ENCODE data around the gene WRNIP1.

Gene WRNIP1

DNA sequence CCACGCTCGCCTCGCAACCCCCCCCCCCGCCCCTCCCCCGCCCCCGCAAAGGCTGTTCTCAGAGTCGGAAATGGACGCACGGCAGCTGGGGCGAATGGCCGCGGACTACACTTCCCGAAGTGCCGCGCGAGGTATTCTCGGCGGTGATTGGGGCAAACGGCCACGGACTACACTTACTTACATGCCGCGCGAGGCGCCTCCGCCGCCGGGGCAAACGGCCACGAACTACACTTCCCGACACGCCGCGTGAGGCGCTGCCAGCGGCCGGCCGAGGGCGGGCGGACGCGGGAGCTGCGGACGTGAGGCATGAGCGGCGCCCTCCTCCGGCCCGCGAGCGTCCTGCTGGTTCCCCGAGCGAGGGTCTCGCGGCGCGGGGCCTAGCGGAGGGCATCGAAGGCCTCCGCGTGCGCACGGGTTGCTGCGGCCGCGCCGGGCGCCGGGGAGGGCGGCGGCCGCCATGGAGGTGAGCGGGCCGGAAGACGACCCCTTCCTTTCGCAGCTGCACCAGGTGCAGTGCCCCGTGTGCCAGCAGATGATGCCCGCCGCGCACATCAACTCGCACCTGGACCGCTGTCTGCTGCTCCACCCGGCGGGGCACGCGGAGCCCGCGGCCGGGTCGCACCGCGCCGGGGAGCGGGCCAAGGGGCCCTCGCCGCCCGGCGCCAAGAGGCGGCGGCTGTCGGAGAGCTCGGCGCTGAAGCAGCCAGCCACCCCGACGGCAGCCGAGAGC, at the start of gene WRNIP1:
WRNIP1 (plus strand) TSS at position 228 of the 730 bp plus-strand sequence; CDS start at position 458, 230 bp downstream.
- DNase-seq, result peak; percentile 97
- in situ Hi-C loops (cut with MboI; ENCODE audit: low pct_unique_long_range_greater_than_20kb, low sequenced_read_pairs), result no loop called here

DNA sequence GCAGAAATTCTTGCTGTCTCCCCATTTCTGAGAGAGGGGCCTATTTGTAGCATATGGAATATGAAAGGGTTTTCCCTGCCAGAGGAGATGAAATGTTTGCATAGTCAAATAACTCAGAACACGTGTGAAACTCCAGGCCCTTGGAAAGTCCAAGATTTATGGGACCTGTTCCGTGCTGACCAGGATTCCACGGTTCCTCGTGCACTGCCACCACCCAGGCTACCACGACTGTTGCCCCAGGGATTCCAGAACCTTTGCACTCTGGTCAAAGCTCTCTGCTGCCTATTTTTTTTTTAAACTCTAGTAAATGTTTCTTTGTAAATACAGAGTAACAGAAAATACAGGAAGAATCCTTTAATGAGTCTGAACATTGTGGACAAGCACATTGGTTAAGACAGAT, 49.5 kb upstream of the WRNIP1 start:
- in situ Hi-C loops (cut with MboI; ENCODE audit: low pct_unique_long_range_greater_than_20kb, low sequenced_read_pairs), result no loop called here
- no peak for DNase-seq

DNA sequence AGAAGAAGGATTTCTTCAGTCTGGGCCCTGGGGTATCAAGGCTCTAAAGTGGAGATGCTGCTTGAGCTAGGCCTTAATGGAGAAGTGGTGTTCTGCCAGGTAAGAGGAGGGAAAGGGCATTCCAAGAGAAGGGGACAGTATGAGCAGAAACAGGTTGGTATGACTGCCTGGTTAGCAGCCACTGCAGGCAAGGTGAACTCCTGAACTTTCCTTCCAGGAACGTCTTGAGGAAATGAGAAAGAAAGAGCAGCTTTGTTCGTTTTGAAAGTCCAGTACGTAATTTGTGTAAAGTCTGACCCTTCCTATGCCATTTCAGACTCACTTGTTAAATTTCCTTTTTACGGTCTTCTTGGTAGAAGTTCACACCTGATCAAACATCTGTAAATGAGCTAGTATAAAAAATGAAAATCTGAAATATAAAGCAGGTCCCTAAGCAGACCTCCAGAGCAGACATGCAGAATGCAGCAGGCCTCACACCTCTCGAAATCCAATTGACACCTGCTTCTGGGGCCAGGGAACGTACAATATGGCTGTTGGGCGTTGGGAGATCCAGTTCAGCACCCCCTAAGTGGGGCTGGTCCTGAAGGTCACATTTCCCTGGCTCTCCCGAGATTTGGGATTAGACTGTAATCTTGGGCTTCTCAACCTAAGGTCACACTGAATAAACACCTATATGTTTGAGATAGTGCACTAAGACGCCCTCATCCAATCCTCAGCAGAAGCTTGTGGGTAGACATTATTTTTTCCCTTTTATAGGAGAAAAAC, 48.1 kb upstream of the WRNIP1 start:
- in situ Hi-C loops (cut with MboI; ENCODE audit: low pct_unique_long_range_greater_than_20kb, low sequenced_read_pairs), result no loop called here
- DNase-seq, result no peak

DNA sequence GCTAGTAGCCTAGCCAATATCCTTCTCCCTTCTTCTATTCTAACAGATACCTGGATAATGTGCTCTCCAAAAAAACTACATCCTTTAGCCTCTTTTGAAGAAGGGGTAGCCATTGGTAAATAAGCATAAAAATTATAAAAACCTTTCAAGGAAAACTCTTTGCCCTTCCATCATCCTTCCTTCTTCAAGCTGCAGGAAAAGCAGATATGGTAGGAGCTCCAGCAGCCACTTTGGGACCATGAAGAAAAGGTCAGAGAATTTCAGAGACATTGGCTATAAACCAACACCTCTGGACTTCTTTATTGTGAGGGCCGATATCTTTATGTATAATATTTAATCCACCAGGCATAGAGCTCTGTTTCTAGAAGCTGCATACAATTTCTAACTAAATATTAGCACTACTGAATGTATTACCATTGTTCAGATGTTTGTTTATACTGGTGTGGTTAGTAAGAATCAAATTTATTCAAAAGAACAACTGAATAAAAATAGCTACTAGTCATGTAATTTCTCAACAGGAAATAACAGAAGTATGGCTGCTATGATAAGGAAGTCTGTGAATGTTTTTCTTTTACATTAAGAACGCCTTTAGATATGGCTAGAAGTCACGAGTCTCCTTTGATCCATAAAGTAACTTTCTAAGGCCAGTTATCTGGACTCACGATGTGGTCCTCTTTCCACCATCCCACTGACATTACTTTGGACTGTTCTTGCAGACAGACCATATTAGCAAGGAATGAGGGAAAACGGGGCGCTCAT, 46.7 kb upstream of the WRNIP1 start:
- peak; percentile 64 for DNase-seq
- in situ Hi-C loops (cut with MboI; ENCODE audit: low pct_unique_long_range_greater_than_20kb, low sequenced_read_pairs), result no loop called here

DNA sequence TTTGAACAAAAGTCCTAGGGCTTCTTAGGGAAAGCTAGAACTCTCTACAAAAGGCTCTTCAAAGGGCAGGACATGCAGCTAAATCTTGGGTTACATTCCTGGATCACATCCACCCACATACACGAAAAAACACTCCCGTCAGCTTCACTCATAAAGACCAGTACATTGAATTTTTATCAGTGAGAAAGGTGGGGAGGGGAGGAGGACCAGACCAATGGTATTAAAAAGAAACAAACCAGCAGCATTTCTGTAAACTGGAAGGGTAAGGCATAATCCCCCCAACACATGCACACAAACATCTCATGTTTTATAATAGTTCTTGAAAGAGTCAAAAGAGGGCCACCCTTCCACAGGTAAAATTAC, 46.1 kb upstream of the WRNIP1 start:
- in situ Hi-C loops (cut with MboI; ENCODE audit: low pct_unique_long_range_greater_than_20kb, low sequenced_read_pairs), result no loop called here
- no peak for DNase-seq

DNA sequence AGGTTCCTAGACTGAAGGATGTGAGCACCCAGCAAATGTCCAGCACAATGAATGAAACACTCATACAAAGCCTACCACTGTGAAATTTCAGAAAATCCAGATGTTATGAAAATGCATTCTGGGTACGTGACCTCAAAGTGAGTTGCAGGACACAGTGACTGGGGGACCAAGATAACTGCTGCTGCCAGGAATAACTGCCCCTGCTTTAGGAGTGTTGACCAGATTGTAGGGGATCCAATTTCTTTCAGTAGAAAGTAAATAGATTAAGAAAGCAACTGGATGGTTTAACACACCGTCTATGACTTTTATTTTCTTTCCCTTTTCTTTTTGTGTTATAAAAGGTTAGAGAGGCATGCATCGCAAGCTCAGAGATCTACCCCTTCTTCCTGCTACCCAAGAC, 44.0 kb upstream of the WRNIP1 start:
- in situ Hi-C loops (cut with MboI; ENCODE audit: low pct_unique_long_range_greater_than_20kb, low sequenced_read_pairs), result no loop called here
- DNase-seq, result no peak

DNA sequence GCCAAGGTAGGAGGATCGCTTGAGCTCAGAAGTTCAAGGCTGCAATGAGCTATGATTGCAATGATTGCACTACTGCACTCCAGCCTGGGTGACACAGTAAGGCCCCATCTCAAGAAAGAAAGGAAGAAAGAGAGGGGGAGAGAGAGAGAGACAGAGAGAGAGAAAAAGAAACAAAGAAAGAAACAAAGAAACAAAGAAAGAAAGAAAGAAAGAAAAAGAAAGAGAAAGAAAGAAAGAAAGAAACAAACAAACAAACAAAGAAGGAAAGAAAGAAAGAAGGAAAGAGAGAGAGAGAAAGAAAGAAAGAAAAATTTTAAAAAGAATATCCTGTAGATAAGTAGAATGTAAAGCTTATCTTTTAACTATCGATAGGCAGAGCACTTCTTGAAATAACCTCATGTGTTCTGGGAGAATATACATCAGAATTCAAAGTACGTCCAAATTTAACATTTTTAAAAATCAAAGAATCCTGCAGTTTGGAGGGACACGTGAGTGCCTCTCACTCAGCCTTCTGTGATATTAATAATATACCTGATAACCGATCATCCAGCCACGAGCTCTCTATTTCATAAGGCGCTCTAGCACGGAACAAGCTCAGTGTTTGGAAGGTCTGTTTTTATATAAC, 39.7 kb upstream of the WRNIP1 start:
- in situ Hi-C loops (cut with MboI; ENCODE audit: low pct_unique_long_range_greater_than_20kb, low sequenced_read_pairs), result no loop called here
- DNase-seq, result no peak

DNA sequence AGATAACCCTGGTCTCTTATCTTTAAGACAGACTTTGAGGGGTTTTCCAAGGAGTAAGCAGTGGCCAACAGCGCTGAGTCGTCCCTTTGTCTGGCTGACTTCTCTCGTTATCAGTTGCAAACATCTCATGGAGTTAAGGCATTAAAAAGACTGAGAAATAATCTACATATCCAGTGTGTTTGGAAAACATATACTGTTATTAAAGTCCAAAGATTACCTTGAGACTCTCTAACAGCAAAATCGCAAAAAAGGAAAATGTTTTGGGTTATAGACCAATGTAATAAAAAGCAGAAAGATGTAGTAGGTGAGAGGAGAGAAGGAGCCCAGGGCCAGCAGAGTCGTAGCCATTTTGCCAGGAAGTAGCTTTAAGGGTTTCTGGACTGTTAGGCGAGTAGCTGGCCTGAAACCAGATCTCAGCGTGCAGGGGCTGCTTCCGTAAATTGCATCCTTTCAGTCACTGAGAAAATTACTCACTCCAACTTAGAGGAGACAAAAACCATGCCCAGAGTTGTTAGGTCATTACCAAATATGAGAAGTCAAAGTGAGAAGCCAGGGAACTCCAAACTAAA, 39.1 kb upstream of the WRNIP1 start:
- in situ Hi-C loops (cut with MboI; ENCODE audit: low pct_unique_long_range_greater_than_20kb, low sequenced_read_pairs), result no loop called here
- peak; percentile 88 for DNase-seq

DNA sequence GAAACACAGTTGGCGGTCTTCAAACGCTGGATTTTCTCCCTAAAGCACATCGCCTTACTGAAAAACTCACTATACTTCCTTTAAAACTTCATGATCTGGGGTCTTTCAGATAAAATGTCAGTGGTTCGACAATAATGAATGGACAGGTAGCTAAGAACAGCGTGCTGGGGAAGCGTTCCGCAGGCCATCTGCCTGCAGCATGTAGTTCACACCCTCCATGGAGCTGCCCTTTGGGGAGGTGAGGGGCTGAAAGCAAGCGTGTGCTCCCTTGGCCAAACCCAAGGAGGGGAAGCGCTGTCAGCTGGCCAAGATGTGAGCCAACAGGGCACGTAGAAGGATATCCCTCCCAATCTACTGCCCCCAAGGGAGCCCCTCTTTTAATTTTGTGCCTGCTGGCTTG, 35.3 kb upstream of the WRNIP1 start:
- DNase-seq, result no peak
- in situ Hi-C loops (cut with MboI; ENCODE audit: low pct_unique_long_range_greater_than_20kb, low sequenced_read_pairs), result no loop called here

DNA sequence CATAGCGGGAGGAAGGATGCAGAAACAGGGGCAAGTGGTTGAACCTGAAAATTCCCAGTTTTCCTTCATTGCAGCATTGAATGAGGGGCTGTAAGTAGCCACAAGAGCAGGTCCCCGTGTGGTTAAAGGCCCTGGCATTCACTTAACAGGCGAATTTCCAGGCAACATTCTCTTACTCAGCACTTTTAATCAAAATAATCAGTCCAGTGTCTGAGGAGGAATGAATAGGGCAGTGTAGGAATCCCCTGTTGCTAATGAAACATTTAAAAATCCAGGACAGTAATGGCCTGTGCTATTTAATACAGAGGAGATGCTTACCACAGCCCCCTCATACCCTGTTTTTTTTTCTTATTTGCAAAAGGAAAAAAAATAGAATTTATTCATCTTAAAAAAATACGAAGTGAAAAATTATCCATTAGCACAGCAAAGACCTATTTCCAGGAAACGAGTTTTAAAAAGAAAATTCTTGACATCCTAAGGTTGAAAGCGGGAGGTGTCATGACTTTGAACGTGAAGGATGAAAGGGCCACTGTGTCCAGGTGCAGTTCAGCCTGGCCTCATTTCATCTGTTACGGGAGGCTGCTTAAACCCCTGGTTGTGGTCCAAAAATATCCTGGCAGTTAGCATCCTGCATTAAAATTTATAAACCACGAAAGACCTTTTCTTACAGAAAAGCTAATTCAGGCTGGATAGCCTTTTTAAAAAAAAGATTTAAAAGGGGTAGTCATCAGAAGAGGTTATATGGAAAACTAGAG, 34.7 kb upstream of the WRNIP1 start:
- in situ Hi-C loops (cut with MboI; ENCODE audit: low pct_unique_long_range_greater_than_20kb, low sequenced_read_pairs), result no loop called here
- DNase-seq, result no peak

DNA sequence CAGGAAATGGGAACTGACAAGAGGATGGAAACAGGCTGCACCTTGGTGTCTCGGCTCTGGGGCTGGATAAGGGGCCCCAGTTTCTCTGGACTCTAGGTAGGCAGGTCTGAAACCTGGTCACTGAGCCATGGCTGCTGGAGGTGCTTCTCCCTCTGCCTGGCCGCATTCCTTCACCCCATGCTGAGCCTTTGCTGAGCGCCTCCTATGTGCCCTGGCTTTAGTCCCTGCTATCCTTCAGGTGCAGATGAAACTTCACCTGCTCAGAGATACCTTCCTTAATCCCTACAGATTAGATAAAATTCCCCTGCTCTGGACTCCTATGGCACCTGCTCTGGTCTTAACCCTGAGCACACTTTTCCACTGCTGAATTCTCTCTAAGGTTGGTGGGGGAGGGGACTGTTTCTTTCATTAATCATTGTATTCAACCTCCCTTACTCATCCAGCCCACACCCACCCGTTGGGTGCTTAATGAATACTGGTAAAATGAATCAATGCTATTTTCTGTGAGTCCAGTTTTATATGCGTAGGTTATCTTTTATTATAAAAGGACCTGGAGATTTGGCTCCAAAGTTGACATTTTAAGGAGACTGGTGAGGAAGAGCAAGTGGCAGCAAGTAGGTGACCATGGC, 33.8 kb upstream of the WRNIP1 start:
- no peak for DNase-seq
- in situ Hi-C loops (cut with MboI; ENCODE audit: low pct_unique_long_range_greater_than_20kb, low sequenced_read_pairs), result no loop called here

DNA sequence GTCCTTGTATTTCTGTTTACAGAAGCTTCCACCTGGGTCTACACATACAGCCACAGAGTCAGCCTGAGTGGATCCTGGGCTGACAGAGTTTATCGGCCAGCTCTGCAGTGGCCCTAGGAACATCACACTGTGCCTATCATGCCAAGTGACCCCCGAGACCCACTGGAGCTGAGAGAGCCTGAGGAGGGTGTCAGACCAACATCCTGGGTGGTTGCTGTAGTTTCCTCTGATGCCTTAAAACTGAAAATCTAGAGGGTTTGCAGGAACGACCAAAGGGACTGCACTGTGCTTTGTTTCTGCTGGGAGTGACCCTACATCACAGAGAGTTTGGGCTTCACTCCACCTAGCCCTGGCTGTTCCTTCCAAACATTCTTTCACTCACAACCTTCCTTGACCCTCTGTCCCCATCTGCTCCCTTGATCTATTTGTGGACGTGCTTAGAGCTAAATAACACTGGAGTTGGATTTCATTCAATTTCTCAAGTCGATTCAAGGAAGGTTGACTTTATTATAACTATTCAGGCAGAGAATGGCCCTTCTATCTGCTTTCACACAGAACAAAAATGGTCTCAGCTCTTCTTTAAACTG, 32.6 kb upstream of the WRNIP1 start:
- no peak for DNase-seq
- in situ Hi-C loops (cut with MboI; ENCODE audit: low pct_unique_long_range_greater_than_20kb, low sequenced_read_pairs), result no loop called here

DNA sequence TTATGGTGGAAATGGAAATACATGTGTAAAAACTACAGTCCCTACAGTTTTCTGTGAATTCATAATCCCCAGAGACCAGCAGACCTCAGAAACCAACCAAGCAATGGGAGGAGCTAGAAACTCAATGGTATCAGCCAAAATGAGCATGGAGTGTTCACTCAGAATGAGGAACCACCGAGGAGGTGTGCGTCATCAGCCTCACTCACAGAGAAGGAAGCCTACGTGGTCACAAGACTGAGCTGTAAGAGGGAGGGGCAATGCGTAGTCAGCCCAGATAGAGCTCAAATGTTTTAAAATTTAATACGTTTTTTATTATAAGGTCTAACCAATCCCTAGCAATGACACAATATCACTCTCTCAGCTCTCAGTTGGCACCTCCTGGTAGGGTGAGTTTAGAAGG, 31.9 kb upstream of the WRNIP1 start:
- DNase-seq, result peak; percentile 94
- in situ Hi-C loops (cut with MboI; ENCODE audit: low pct_unique_long_range_greater_than_20kb, low sequenced_read_pairs), result no loop called here

DNA sequence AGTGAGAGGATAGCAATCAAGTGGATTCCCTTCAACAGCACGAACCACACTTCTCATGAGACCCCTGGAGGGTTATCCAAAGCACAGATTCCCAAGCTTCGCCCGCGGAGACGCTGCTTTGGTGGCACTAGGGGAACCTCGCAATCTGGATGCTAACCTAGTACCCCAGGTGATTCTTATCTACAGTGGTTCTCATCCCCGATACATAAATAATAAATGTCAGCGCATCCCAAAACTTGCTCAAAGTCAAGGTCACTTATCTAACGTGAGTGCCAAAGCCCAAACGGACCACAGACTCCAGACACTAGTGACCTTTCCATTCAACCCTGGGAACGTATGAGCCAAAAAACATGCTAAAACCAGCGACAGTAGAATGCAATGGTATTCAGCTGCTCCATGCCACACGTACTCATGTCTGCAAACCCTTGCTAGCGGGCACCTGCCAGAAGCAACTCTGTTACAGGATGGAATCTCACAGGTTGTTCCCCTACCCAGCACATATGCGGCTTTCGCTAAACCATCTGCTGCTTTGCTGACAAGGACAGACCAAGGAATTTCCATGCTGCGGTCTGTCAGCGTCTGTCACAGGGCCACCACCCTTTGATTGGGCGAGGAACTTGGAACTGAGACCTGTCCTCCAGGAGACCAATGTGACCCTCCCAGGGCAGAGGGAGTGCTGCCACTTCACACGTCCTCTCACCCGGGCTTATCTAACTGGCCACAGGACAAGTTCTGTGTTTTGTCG, 31.3 kb upstream of the WRNIP1 start:
- DNase-seq, result no peak
- in situ Hi-C loops (cut with MboI; ENCODE audit: low pct_unique_long_range_greater_than_20kb, low sequenced_read_pairs), result no loop called here

DNA sequence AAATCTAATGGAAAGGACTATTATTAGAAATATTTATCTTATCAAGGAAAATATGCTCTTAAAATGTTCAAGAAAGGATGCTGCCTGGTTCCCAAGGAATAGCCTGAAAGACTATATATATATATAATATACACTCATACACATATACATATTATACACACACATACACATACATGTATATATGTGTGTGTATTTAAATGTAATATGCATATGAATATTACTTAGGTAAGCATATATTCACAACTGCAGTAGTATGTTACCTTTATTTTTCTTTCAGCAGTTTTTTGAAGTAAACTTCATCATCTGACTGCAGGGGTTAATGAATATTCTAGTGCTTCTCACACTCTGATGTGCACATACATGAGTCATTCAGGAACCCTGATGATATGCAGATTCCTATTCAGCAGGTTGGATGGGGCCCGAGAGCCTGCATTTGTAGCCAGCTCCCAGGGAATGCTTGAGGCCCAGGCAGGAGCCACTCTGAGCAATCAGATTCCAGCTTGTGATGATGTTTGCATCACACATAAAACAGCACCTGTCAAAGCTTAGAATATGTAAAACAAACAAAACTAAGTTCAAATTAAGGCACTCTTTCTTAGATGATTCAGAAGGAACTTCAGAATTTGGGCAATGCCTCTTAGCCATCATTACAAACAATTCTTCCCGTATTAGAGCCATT, 30.6 kb upstream of the WRNIP1 start:
- DNase-seq, result no peak
- in situ Hi-C loops (cut with MboI; ENCODE audit: low pct_unique_long_range_greater_than_20kb, low sequenced_read_pairs), result no loop called here

DNA sequence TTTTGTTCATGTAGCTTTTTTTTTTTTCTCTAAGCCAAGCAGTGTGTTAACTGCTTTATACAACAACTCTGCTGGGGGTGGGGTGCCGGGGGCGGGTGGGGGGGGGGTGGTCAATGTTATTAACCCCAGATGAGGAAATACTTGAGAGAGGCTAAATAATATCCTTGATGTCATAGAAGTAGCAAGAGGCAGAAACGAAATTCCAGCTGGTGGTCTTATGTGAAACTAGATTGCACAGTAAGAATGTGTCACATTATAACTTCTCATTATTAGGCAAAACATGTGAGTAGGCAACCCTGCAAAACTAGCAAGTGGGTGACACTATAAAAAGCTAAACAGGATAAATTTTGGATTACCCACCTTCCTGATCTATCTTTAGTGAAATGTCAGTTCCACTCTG, 27.3 kb upstream of the WRNIP1 start:
- no peak for DNase-seq
- in situ Hi-C loops (cut with MboI; ENCODE audit: low pct_unique_long_range_greater_than_20kb, low sequenced_read_pairs), result no loop called here
